K562 (cell line): ENCODE measurements around the gene RBBP4. TPM values are rescaled to one million over a fixed set of nuclear protein-coding genes. Genes with fewer than 3 reads are reported as not detected.

Experiments
- CREM ChIP-seq: IDR thresholded peaks from 2 replicates; pipeline ENCODE4 v1.6.1; 2014; ENCODE audit warnings: antibody characterized with exemption, low read depth
- ESRRA ChIP-seq: fragments of 450-650 bp; IDR thresholded peaks from 2 replicates; pipeline ENCODE4 v1.6.1; 2014; ENCODE audit warnings: low read depth, mild to moderate bottlenecking, moderate library complexity, borderline replicate concordance
- ETV5 ChIP-seq: sonication (generic); formaldehyde crosslinking; IDR thresholded peaks from 2 replicates; pipeline ENCODE4 v1.4.0; 2020; ENCODE audit warnings: low read depth, mild to moderate bottlenecking, missing genetic modification reagents
- FIP1L1 ChIP-seq: fragments of 200-400 bp; formaldehyde crosslinking; IDR thresholded peaks from 2 replicates; pipeline ENCODE4 v1.6.1; 2018; ENCODE audit warnings: mild to moderate bottlenecking, low read depth, low read length; ENCODE audit not compliant: poor library complexity, severe bottlenecking
- FOXK1 ChIP-seq: sonication (generic); formaldehyde crosslinking; IDR thresholded peaks from 2 replicates; pipeline ENCODE4 v1.8.0; 2022; ENCODE audit warnings: missing genetic modification reagents, mild to moderate bottlenecking, borderline replicate concordance
- HNRNPUL1 ChIP-seq: fragments of 200-400 bp; formaldehyde crosslinking; IDR thresholded peaks from 2 replicates; pipeline ENCODE4 v1.6.1; 2017; ENCODE audit warnings: low read length
- MAFF ChIP-seq: IDR thresholded peaks from 2 replicates; pipeline ENCODE4 v1.6.1; 2012; ENCODE audit warnings: low read length, improper control_type of control experiment
- MAX ChIP-seq: sonication (generic); formaldehyde crosslinking; IDR thresholded peaks from 2 replicates; pipeline ENCODE4 v1.9.0; 2022; ENCODE audit warnings: mild to moderate bottlenecking, missing genetic modification reagents
- MTF1 ChIP-seq: fragments of 250-450 bp; sonication (Bioruptor Pico); IDR thresholded peaks from 2 replicates; pipeline ENCODE4 v1.9.0; 2021; ENCODE audit warnings: moderate library complexity, mild to moderate bottlenecking, inconsistent platforms, borderline replicate concordance
- NFIC ChIP-seq: fragments of 450-650 bp; IDR thresholded peaks from 2 replicates; pipeline ENCODE4 v1.6.1; 2017; ENCODE audit warnings: mild to moderate bottlenecking, inconsistent platforms
- NONO ChIP-seq, 2 experiments: fragments of 200-400 bp in 1 of 2; fragments of 450-650 bp in 1 of 2; formaldehyde crosslinking in 1 of 2; IDR thresholded peaks; 2 replicates each; pipeline ENCODE4 v1.6.1; 2017; ENCODE audit warnings: low read depth in 2 of 2, mild to moderate bottlenecking in 2 of 2, moderate library complexity in 2 of 2, low read length in 1 of 2
- RFX5 ChIP-seq: IDR thresholded peaks from 2 replicates; pipeline ENCODE4 v1.6.1; 2011; ENCODE audit warnings: low read depth, mild to moderate bottlenecking, improper control_type of control experiment, low read length
- RFX7 ChIP-seq: fragments of 250-450 bp; sonication (Bioruptor Pico); IDR thresholded peaks from 2 replicates; pipeline ENCODE4 v1.5.1; 2021; ENCODE audit warnings: mild to moderate bottlenecking
- SMARCE1 ChIP-seq: fragments of 450-650 bp; IDR thresholded peaks from 2 replicates; pipeline ENCODE4 v1.7.1; 2016; ENCODE audit warnings: mild to moderate bottlenecking
- SREBF1 ChIP-seq: fragments of 150-350 bp; IDR thresholded peaks from 2 replicates; pipeline ENCODE4 v1.6.1; 2014; ENCODE audit warnings: antibody characterized with exemption, low read depth, low read length, borderline replicate concordance
- TCF3 ChIP-seq: sonication (generic); formaldehyde crosslinking; IDR thresholded peaks from 2 replicates; pipeline ENCODE4 v1.4.0; 2020; ENCODE audit warnings: mild to moderate bottlenecking, missing genetic modification reagents
- TFE3 ChIP-seq: fragments of 450-650 bp; formaldehyde crosslinking; IDR thresholded peaks from 2 replicates; pipeline ENCODE4 v1.4.0; 2020; ENCODE audit warnings: mild to moderate bottlenecking, mixed read lengths
- ZBTB17 ChIP-seq: fragments of 450-650 bp; formaldehyde crosslinking; IDR thresholded peaks from 2 replicates; pipeline ENCODE4 v1.4.0; 2020; ENCODE audit warnings: mild to moderate bottlenecking
- ZNF253 ChIP-seq: fragments of 250-450 bp; sonication (Bioruptor Pico); conservative IDR thresholded peaks from 2 replicates; pipeline ENCODE4 v1.6.1; 2021; ENCODE audit warnings: mild to moderate bottlenecking
- ZNF592 ChIP-seq: fragments of 450-650 bp; IDR thresholded peaks from 2 replicates; pipeline ENCODE4 v1.6.1; 2017; ENCODE audit warnings: antibody characterized with exemption, mild to moderate bottlenecking
- ZNF764 ChIP-seq: fragments of 250-450 bp; sonication (Bioruptor Pico); IDR thresholded peaks from 2 replicates; pipeline ENCODE4 v1.4.0; 2020; ENCODE audit warnings: low read depth, mild to moderate bottlenecking, moderate library complexity
- polyA plus RNA-seq, 8 experiments: library from polyadenylated mRNA; depleted of rRNA in 4 of 8; stranded (reverse) in 5 of 8; unstranded in 3 of 8; fragments of >200 nt; fragmentation: Nextera tagmentation in 2 of 8; fragmentation: Illumina TruSeq in 1 of 8; extraction: Ambion mirVana in 2 of 8; extraction: Trizol in 1 of 8; gene quantifications; 2 replicates each; pipeline versions ENCODE4 v1.2.1 to v1.2.3, GENCODE V29; 2011 to 2014; ENCODE audit warnings: inconsistent platforms in 1 of 8, missing spikeins in 1 of 8
- total RNA-seq, 7 experiments: library from RNA; depleted of rRNA in 6 of 7; stranded (reverse); fragments of >200 nt in 6 of 7; fragmentation: Illumina TruSeq in 2 of 7; extraction: Trizol in 2 of 7; gene quantifications; 2 replicates each; pipeline versions ENCODE4 v1.2.1 to v1.2.3, GENCODE V29; 2011 to 2021; ENCODE audit warnings: low replicate concordance in 1 of 7

RBBP4 gene
- total and polyA plus RNA-seq, 9 of the 15 experiments (the other 6 are each of a cell fraction or from before 2014, with no cell fraction given), result 185 to 409 (median 259) TPM

DNA sequence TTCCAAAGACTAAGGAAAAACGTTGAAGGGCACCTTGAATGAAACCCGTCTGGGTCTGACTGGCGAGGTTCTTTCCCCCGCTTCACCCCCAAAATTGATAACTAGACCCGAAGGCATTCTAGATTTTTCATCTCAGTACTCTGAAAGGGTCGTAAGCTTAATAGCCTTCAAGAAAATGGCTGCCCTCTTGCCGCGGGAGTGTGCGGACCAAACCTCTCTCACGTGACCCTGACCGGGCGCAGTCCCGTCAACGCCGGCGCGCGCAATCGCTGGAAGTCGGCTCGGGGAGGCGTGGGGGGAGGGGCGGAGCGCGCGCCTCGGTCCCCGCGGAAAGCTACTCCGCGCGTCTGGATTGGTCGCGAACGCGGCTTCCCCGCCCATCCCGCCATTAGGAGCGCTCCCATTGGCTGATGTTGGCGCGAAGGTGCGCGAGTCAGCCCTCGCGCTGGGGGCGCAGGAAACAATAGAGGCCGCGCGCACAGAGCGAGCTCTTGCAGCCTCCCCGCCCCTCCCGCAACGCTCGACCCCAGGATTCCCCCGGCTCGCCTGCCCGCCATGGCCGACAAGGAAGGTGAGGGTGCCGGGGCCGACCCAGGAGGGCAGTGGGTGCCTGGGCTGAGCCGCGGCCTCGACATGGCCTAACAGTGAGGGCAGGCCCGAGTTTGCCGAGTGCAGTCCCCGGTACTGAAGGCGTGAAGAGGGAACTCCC lies at the start of gene RBBP4 (continued):
- TF ChIP-seq RFX7 (peak; percentile 85), MAFF (0 out of 2 replicates have a peak, but pooled peaks have one; percentile 4), ESRRA (no peak; the same call in none of the 2 replicates), HNRNPUL1 (no peak), ZBTB17 (CRISPR knock-in tag) (peak; percentile 95), TFE3 (CRISPR knock-in tag) (peak; percentile 99), FIP1L1 (peak; percentile 72), NONO (IDR thresholded peaks at IDR 0.05; ENCODE audit: low read depth in 2 of 2, low read length in 1 of 2) (peak; percentile 42 to 51; a peak in 2 of 4 replicates), ETV5 (CRISPR knock-in tag) (0 out of 2 replicates have a peak, but pooled peaks have one; percentile 4), RFX5 (no peak), FOXK1 (peak; percentile 89; the same call in 1 of the 2 replicates), TCF3 (CRISPR knock-in tag) (peak; percentile 31), MTF1 (CRISPR knock-in tag) (peak; percentile 95; the same call in 1 of the 2 replicates), SREBF1 (0 out of 2 replicates have a peak, but pooled peaks have one; percentile 7), ZNF764 (CRISPR knock-in tag) (0 out of 2 replicates have a peak, but pooled peaks have one; percentile 70), ZNF592 (peak; percentile 100), MAX (CRISPR knock-in tag) (peak; percentile 92), NFIC (no peak), CREM (peak; percentile 85), ZNF253 (CRISPR knock-in tag) (peak; percentile 65; the same call in 1 of the 2 replicates), SMARCE1 (no peak)
